RWPE2 (cell line): ENCODE results near the gene E2F1.

Experiments
- ATAC-seq: fragments of 200-7000 bp; cut with Tn5 transposase; 3 replicates; pipeline ENCODE4 v1.9.1; 2021; ENCODE audit warnings: low read depth
- DNase-seq: peaks from one replicate; pipeline ENCODE4 v3.0.0-alpha.2; 2020; ENCODE audit warnings: low spot score
- H3K27ac ChIP-seq: fragments of 450-650 bp; 2 replicates; pipeline ENCODE4 v1.5.1; 2017; ENCODE audit warnings: mild to moderate bottlenecking; ENCODE audit not compliant: poor library complexity, severe bottlenecking
- H3K27me3 ChIP-seq: fragments of 250-450 bp; sonication (Bioruptor Pico); 2 replicates; pipeline ENCODE4 v1.5.1; 2021; ENCODE audit warnings: mild to moderate bottlenecking, moderate library complexity; ENCODE audit not compliant: insufficient read depth, poor library complexity, severe bottlenecking
- H3K36me3 ChIP-seq: fragments of 250-450 bp; sonication (Bioruptor Pico); 2 replicates; pipeline ENCODE4 v1.5.1; 2020; ENCODE audit warnings: low read depth, mild to moderate bottlenecking, moderate library complexity
- H3K4me1 ChIP-seq: fragments of 250-450 bp; sonication (Bioruptor Pico); 2 replicates; pipeline ENCODE4 v1.5.1; 2021; ENCODE audit warnings: mild to moderate bottlenecking, moderate library complexity; ENCODE audit not compliant: insufficient read depth, poor library complexity, severe bottlenecking
- H3K4me3 ChIP-seq: fragments of 250-450 bp; sonication (Bioruptor Pico); 2 replicates; pipeline ENCODE4 v1.5.1; 2021; ENCODE audit warnings: mild to moderate bottlenecking, moderate library complexity; ENCODE audit not compliant: severe bottlenecking
- H3K9me3 ChIP-seq: fragments of 250-450 bp; sonication (Bioruptor Pico); 2 replicates; pipeline ENCODE4 v1.5.1; 2021; ENCODE audit warnings: mild to moderate bottlenecking, moderate library complexity; ENCODE audit not compliant: severe bottlenecking
- CTCF ChIP-seq: fragments of 450-650 bp; IDR thresholded peaks from one replicate; pipeline ENCODE4 v1.5.1; 2017; ENCODE audit warnings: mild to moderate bottlenecking, moderate library complexity; ENCODE audit not compliant: poor library complexity, severe bottlenecking

Gene E2F1

GRCh38 chr20:33710681-33711445 lies 24.7 kb upstream of the E2F1 start:
- TF ChIP-seq CTCF = no peak
- no peak for DNase-seq
- Histone ChIP-seq H3K4me3 (no peak overlapping the region), H3K36me3 (peaks cover 41% of the 10 kb centered on the region), H3K27ac (no peak overlapping the region), H3K4me1 (no peaks in the 10 kb centered on the region), H3K9me3 (no peaks in the 10 kb centered on the region), H3K27me3 (no peaks in the 10 kb centered on the region)
- ATAC-seq = no peak

- ATAC-seq = peak; percentile 32; the same call in 2 of the 3 replicates
- no peaks in the 10 kb centered on the region for H3K4me1 ChIP-seq
- no peak for TF ChIP-seq CTCF
- no peaks in the 10 kb centered on the region for H3K9me3 ChIP-seq
- DNase-seq = no peak
- H3K4me3 ChIP-seq = no peak overlapping the region
- peaks cover 41% of the 10 kb centered on the region for H3K36me3 ChIP-seq
- no peak overlapping the region for H3K27ac ChIP-seq
- no peaks in the 10 kb centered on the region for H3K27me3 ChIP-seq
These were observed 23.8 kb upstream of the E2F1 start for GRCh38 chr20:33709905-33710541.

GRCh38 chr20:33709398-33709797 lies 23.2 kb upstream of the E2F1 start:
- Histone ChIP-seq H3K4me3 (no peak overlapping the region), H3K36me3 (peaks cover 39% of the 10 kb centered on the region), H3K9me3 (no peaks in the 10 kb centered on the region), H3K27ac (peak overlapping the region; percentile 4), H3K27me3 (no peaks in the 10 kb centered on the region), H3K4me1 (no peaks in the 10 kb centered on the region)
- TF ChIP-seq CTCF = no peak
- DNase-seq (no peak), ATAC-seq (peak; percentile 50)

GRCh38 chr20:33707668-33708067 lies 21.5 kb upstream of the E2F1 start:
- ATAC-seq = no peak
- Histone ChIP-seq H3K36me3 (peaks cover 23% of the 10 kb centered on the region), H3K27me3 (no peaks in the 10 kb centered on the region), H3K4me3 (no peak overlapping the region), H3K9me3 (no peaks in the 10 kb centered on the region), H3K4me1 (no peaks in the 10 kb centered on the region), H3K27ac (no peak overlapping the region)
- TF ChIP-seq CTCF = no peak
- DNase-seq = no peak
